ENCODE measurements around the gene JAM3. TPM values are rescaled to one million over a fixed set of nuclear protein-coding genes. Genes with fewer than 3 reads are reported as not detected.
A peak's percentile ranks its signal among the peaks of the same experiment; 100 is the strongest.

The JAM3 gene
- total RNA-seq, 6 experiments from 2014 or later: 49.6 to 58.6 (median 55.2) TPM

DNA sequence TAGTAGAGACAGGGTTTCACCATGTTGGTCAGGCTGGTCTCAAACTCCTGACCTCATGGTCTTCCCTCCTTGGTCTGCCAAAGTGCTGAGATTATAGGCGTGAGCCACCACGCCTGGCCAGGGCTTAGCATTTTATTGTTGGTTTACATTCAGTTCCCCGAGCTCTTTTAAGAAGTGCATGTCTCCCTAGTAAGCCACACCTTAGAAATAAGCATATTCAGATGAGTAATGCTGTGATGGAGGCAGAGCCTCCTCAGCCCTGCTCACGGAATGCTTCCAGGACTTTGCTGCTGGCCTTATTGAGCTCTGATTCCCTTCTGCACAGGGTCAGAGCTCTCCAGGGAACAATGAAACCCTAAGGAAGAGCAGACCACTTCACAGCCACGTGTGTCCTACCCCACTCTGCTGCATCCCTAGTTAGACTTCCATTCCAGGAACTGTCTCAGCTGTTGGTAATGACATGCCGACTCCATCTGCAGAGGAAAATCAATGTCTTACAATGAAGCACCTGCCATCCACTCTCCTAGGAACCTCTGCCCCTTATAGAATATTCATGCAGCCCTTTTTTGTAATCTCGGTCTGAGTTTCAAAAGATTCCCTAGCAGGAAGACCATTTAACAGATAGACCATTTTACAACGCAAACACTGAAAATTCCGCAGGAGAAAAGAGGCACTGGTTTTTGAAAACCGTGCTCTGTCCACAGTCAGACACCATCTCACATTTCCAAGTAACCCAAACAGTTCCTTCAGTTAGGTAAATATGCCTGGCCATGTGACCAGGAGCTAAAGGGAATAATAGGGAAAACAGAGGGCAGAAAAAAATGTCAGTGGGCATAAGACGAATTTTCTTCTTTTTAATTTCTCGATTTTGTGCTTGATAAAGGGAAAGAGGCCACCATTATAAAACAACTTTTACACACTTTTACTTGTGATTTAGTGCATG, 1.7 kb upstream of the JAM3 start:
- Mint-ChIP-seq H3K27ac (no peak overlapping the region), H3K9me3 (no peaks in the 10 kb centered on the region), H3K4me1 (ENCODE audit: low read depth) (peaks cover 19% of the 10 kb centered on the region), H3K4me3 (no peak overlapping the region), H3K27me3 (ENCODE audit: insufficient read depth) (peaks cover 17% of the 10 kb centered on the region), H3K36me3 (ENCODE audit: low read depth) (no peaks in the 10 kb centered on the region)
- DNase-seq: no peak
- TF ChIP-seq, protein P1, sequence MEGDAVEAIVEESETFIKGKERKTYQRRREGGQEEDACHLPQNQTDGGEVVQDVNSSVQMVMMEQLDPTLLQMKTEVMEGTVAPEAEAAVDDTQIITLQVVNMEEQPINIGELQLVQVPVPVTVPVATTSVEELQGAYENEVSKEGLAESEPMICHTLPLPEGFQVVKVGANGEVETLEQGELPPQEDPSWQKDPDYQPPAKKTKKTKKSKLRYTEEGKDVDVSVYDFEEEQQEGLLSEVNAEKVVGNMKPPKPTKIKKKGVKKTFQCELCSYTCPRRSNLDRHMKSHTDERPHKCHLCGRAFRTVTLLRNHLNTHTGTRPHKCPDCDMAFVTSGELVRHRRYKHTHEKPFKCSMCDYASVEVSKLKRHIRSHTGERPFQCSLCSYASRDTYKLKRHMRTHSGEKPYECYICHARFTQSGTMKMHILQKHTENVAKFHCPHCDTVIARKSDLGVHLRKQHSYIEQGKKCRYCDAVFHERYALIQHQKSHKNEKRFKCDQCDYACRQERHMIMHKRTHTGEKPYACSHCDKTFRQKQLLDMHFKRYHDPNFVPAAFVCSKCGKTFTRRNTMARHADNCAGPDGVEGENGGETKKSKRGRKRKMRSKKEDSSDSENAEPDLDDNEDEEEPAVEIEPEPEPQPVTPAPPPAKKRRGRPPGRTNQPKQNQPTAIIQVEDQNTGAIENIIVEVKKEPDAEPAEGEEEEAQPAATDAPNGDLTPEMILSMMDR (IDR thresholded peaks at IDR 0.05): no peak

DNA sequence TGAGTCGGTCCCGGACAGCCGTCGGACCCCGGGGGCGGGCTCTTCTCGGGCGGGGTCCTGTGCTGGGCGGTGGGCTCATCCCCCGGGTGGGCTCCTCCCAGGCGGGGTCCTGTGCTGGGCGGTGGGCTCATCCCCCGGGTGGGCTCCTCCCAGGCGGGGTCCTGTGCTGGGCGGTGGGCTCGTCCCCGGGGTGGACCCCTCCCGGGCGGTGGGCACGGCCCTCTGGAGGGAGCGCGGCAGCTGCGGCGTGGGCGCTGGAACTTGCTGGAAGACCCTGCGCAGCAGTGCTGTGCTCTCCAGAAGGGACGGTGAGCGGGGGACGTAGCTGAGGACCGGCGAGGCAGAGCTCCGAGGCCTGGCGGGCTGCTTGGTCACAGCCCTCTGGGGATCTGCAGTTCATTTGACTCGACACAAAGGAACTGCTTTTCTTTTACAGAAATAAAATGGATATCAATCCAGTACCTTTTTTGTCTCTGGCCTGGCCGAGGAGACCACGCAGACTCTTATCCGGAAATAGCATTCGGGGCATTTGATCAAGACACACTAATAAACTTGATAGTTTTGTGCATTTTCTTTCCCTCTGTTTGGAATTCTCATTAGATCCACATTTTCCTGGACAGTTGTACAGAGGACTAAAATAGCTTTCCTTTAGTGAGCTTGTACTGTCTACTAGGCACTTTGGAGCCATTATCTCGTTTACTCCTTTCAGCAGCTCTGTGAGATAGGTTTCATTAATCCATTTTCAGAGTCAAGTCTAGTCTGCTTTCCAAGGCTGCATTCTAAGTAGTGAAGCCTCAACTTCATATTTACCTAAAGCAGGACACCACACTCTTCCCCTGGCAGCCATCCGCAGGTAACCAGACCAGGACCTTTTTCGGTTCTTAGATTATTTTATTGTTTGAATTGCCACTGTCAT, 812 bp downstream of the JAM3 start:
- peaks cover 8% of the 10 kb centered on the region for H3K27me3 Mint-ChIP-seq (ENCODE audit: insufficient read depth)
- DNase-seq: no peak
- no peaks in the 10 kb centered on the region for H3K36me3 Mint-ChIP-seq (ENCODE audit: low read depth)
- H3K9me3 Mint-ChIP-seq: no peaks in the 10 kb centered on the region
- peak overlapping the region; percentile 53; the same call in 1 of the 2 replicates for H3K27ac Mint-ChIP-seq
- H3K4me3 Mint-ChIP-seq: peak overlapping the region; percentile 87
- TF ChIP-seq, protein P1 (IDR thresholded peaks at IDR 0.05): no peak
- peaks cover 30% of the 10 kb centered on the region for H3K4me1 Mint-ChIP-seq (ENCODE audit: low read depth)

DNA sequence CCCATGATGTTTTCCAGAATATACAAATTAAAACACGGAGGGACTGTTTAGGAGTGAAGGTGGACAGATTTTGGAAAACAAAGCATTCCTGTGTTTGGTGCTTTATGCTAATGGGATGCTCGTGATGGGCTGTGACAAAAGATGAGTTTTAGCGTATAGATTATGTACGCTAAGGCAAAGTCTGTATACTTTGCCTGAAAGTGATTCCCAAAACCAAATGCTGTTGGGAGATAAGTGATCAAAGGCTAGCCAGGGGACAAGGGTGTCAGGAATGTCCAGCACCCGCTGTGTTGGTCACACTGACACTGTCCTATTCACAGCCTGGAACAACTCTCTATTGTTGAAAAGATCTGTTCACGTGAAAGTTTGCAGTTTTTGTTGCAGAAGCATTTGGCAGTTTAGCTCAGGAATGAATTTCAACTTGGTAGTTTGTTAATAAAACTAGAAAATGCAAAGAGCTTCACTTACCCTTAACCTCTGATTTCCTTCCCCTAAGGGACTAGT, 1.5 kb downstream of the JAM3 start:
- TF ChIP-seq, protein P1 (IDR thresholded peaks at IDR 0.05): no peak
- H3K4me1 Mint-ChIP-seq (ENCODE audit: low read depth): peaks cover 37% of the 10 kb centered on the region

DNA sequence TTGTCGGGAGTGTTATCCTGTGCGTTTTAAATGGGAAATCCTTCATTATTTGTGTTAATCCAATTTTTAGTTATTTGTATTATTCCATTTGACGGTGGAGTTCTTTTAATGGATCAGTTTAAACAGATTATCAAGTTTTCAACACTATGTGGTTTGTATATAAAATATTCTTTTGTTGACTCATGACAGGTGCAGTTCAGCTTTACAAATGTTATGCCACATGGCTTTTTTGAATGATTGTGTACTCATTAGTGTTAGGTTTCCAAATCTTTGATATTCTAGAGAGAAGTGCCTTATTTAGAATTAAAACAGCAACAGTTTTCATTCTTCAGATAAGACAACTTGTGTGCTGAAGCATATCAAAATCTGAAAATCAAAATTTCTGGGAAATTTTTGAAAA, 2.4 kb downstream of the JAM3 start:
- Mint-ChIP-seq H3K36me3 (ENCODE audit: low read depth) (no peaks in the 10 kb centered on the region), H3K4me3 (no peak overlapping the region), H3K27ac (no peak overlapping the region)

More for the DNA sequence above, 1.5 kb downstream of the JAM3 start:
- H3K36me3 Mint-ChIP-seq (ENCODE audit: low read depth): no peaks in the 10 kb centered on the region
- peak overlapping the region; percentile 87 for H3K4me3 Mint-ChIP-seq
- H3K9me3 Mint-ChIP-seq: no peaks in the 10 kb centered on the region
- H3K27ac Mint-ChIP-seq: peak overlapping the region; percentile 21; the same call in 1 of the 2 replicates
- peaks cover 8% of the 10 kb centered on the region for H3K27me3 Mint-ChIP-seq (ENCODE audit: insufficient read depth)
- DNase-seq: no peak

More for the DNA sequence above, 2.4 kb downstream of the JAM3 start:
- peaks cover 8% of the 10 kb centered on the region for H3K27me3 Mint-ChIP-seq (ENCODE audit: insufficient read depth)
- TF ChIP-seq, protein P1 (IDR thresholded peaks at IDR 0.05): no peak
- no peaks in the 10 kb centered on the region for H3K9me3 Mint-ChIP-seq
- H3K4me1 Mint-ChIP-seq (ENCODE audit: low read depth): peaks cover 37% of the 10 kb centered on the region
- no peak for DNase-seq
